Endothelial cell (in vitro differentiated cells): ENCODE data around the gene SEC14L3. TPM values are rescaled to one million over a fixed set of nuclear protein-coding genes. Genes with fewer than 3 reads are reported as not detected.

ENCODE experiments used
- DNase-seq: peaks from one replicate; pipeline ENCODE4 v3.0.0; 2021; ENCODE audit warnings: low spot score
- H3K27ac Mint-ChIP-seq: one replicate; pipeline ENCODE4 v1.8.0; 2021; ENCODE audit warnings: mixed read lengths, inconsistent platforms; ENCODE audit not compliant: unreplicated experiment
- H3K27me3 Mint-ChIP-seq: one replicate; pipeline ENCODE4 v1.8.0; 2021; ENCODE audit warnings: mild to moderate bottlenecking, moderate library complexity, mixed read lengths, inconsistent platforms; ENCODE audit not compliant: unreplicated experiment
- H3K36me3 Mint-ChIP-seq: one replicate; pipeline ENCODE4 v1.8.0; 2021; ENCODE audit warnings: mild to moderate bottlenecking, low read depth, mixed read lengths, inconsistent platforms; ENCODE audit not compliant: unreplicated experiment
- H3K4me1 Mint-ChIP-seq: one replicate; pipeline ENCODE4 v1.8.0; 2021; ENCODE audit warnings: mild to moderate bottlenecking, mixed read lengths, inconsistent platforms; ENCODE audit not compliant: unreplicated experiment
- H3K4me3 Mint-ChIP-seq: one replicate; pipeline ENCODE4 v1.8.0; 2021; ENCODE audit warnings: mild to moderate bottlenecking, mixed read lengths, inconsistent platforms; ENCODE audit not compliant: unreplicated experiment
- H3K9me3 Mint-ChIP-seq: one replicate; pipeline ENCODE4 v1.8.0; 2021; ENCODE audit warnings: mixed read lengths, inconsistent platforms; ENCODE audit not compliant: unreplicated experiment
- CTCF ChIP-seq: fragments of 200-600 bp; sonication (generic); IDR thresholded peaks from one replicate; pipeline ENCODE4 v1.5.0; 2021; ENCODE audit warnings: antibody characterized with exemption; ENCODE audit not compliant: unreplicated experiment
- total RNA-seq: library from RNA; stranded (reverse); fragmentation: NEBNext Ultra II Directional; extraction: Animal tissue kit (Norgen Biotek cat#: 25700); gene quantifications from one replicate; pipeline ENCODE4 v1.2.1, GENCODE V29; 2021; ENCODE audit not compliant: unreplicated experiment

SEC14L3 gene
- total RNA-seq, 1 donor from 2014 or later, result not detected

- peaks cover 17% of the 10 kb centered on the region for H3K36me3 Mint-ChIP-seq
- no peaks in the 10 kb centered on the region for H3K27me3 Mint-ChIP-seq
- no peak overlapping the region for H3K27ac Mint-ChIP-seq
- no peak overlapping the region for H3K4me3 Mint-ChIP-seq
- peaks cover 7% of the 10 kb centered on the region for H3K4me1 Mint-ChIP-seq
- DNase-seq, result no peak
- H3K9me3 Mint-ChIP-seq, result no peaks in the 10 kb centered on the region
- no peak for TF ChIP-seq CTCF
These were observed 60.0 kb downstream of the SEC14L3 start for GRCh38 chr22:30411780-30412179.

Other genes starting within 250 kb of the SEC14L3 start
- gene LIF, start 225.3 kb downstream of the SEC14L3 start, total RNA-seq, result 0.23 TPM
- not detected for gene OSM, start 205.2 kb downstream of the SEC14L3 start, total RNA-seq
- gene CASTOR1, start 182.5 kb downstream of the SEC14L3 start, total RNA-seq, result 17.2 TPM
- gene TBC1D10A, start 145.1 kb downstream of the SEC14L3 start, total RNA-seq, result 7.9 TPM
- 139 TPM for gene SF3A1, start 115.1 kb downstream of the SEC14L3 start, total RNA-seq
- 3.3 TPM for gene CCDC157, start 115.0 kb downstream of the SEC14L3 start, total RNA-seq
- gene RNF215, start 84.6 kb downstream of the SEC14L3 start, total RNA-seq, result 39.1 TPM
- 3.9 TPM for gene SEC14L2, start 75.0 kb downstream of the SEC14L3 start, total RNA-seq
- gene MTFP1, start 46.2 kb downstream of the SEC14L3 start, total RNA-seq, result 30.2 TPM
- 1.0 TPM for gene SEC14L4, start 33.7 kb upstream of the SEC14L3 start, total RNA-seq
- 1.4 TPM for gene SEC14L6, start 74.7 kb upstream of the SEC14L3 start, total RNA-seq
- 3.0 TPM for gene GAL3ST1, start 102.6 kb upstream of the SEC14L3 start, total RNA-seq
- 84.0 TPM for gene PES1, start 119.9 kb upstream of the SEC14L3 start, total RNA-seq
- gene TCN2, start 135.2 kb upstream of the SEC14L3 start, total RNA-seq, result 59.5 TPM
- gene SLC35E4, start 163.8 kb upstream of the SEC14L3 start, total RNA-seq, result 8.4 TPM
- 21.4 TPM for gene DUSP18, start 195.9 kb upstream of the SEC14L3 start, total RNA-seq
- 3.0 TPM for gene OSBP2, start 222.9 kb upstream of the SEC14L3 start, total RNA-seq